SJSA1 (cell line): ENCODE results near the gene UTS2R. TPM values are rescaled to one million over a fixed set of nuclear protein-coding genes. Genes with fewer than 3 reads are reported as not detected.

Source experiments
- DNase-seq, 2 experiments: peaks; one replicate each; pipeline ENCODE4 v3.0.0-alpha.2; 2015 to 2020; ENCODE audit warnings: low spot score in 2 of 2, low read depth in 1 of 2
- H3K27ac ChIP-seq: fragments of 250-450 bp; sonication (Bioruptor Pico); 2 replicates; pipeline ENCODE4 v1.5.1; 2020; ENCODE audit warnings: mild to moderate bottlenecking, moderate library complexity
- H3K27me3 ChIP-seq: fragments of 250-450 bp; sonication (Bioruptor Pico); replicated peaks from 2 replicates; pipeline ENCODE4 v1.5.1; 2020; ENCODE audit warnings: mild to moderate bottlenecking, moderate library complexity
- H3K36me3 ChIP-seq: fragments of 250-450 bp; sonication (Bioruptor Pico); 2 replicates; pipeline ENCODE4 v1.5.1; 2020; ENCODE audit warnings: mild to moderate bottlenecking
- H3K4me1 ChIP-seq: fragments of 250-450 bp; sonication (Bioruptor Pico); replicated peaks from 2 replicates; pipeline ENCODE4 v1.6.1; 2021; ENCODE audit warnings: mild to moderate bottlenecking
- H3K4me3 ChIP-seq: fragments of 250-450 bp; sonication (Bioruptor Pico); 2 replicates; pipeline ENCODE4 v1.5.1; 2020; ENCODE audit warnings: mild to moderate bottlenecking
- H3K9me3 ChIP-seq: fragments of 250-450 bp; sonication (Bioruptor Pico); replicated peaks from 2 replicates; pipeline ENCODE4 v1.5.1; 2020; ENCODE audit warnings: mild to moderate bottlenecking
- total RNA-seq: library from RNA; depleted of rRNA; stranded (reverse); fragments of >200 nt; shearing (Covaris generic); gene quantifications from 2 replicates; pipeline ENCODE4 v1.2.3, GENCODE V29; 2014; rRNA removed

Gene UTS2R
- 0.18 TPM in 1 of 2 replicates, not detected in the other for total RNA-seq

- H3K36me3 ChIP-seq = no peaks in the 10 kb centered on the region
- H3K27ac ChIP-seq = no peak within 1 kb of the TSS
- H3K9me3 ChIP-seq = no peaks in the 10 kb centered on the region
- no peak within 1 kb of the TSS for H3K4me3 ChIP-seq
- H3K4me1 ChIP-seq = peaks cover 21% of the 10 kb centered on the region
- no peak for DNase-seq
- peaks cover 56% of the 10 kb centered on the region for H3K27me3 ChIP-seq
Measured at GRCh38 chr17:82371333-82372248, at the start of gene UTS2R. Gene UTS2R, plus strand, starts transcription at chr17:82371765. Its CDS starts 2,560 bp downstream, at chr17:82374325.

GRCh38 chr17:82321947-82322466, 49.6 kb upstream of the UTS2R start:
- Histone ChIP-seq H3K27me3 (peaks cover 10% of the 10 kb centered on the region; the same call in 1 of the 2 replicates), H3K36me3 (0 out of 2 replicates have a peak, but pooled peaks cover 4% of the 10 kb centered on the region), H3K27ac (no peak overlapping the region), H3K4me1 (peaks cover 8% of the 10 kb centered on the region), H3K9me3 (peaks cover 10% of the 10 kb centered on the region), H3K4me3 (no peak overlapping the region)
- no peak for DNase-seq

GRCh38 chr17:82322526-82323453, 48.8 kb upstream of the UTS2R start:
- H3K27ac ChIP-seq = no peak overlapping the region
- no peak overlapping the region for H3K4me3 ChIP-seq
- H3K27me3 ChIP-seq = peaks cover 10% of the 10 kb centered on the region; the same call in 1 of the 2 replicates
- DNase-seq = no peak
- H3K4me1 ChIP-seq = peaks cover 8% of the 10 kb centered on the region
- peaks cover 10% of the 10 kb centered on the region for H3K9me3 ChIP-seq
- H3K36me3 ChIP-seq = 0 out of 2 replicates have a peak, but pooled peaks cover 4% of the 10 kb centered on the region

- H3K36me3 ChIP-seq = 0 out of 2 replicates have a peak, but pooled peaks cover 4% of the 10 kb centered on the region
- peaks cover 10% of the 10 kb centered on the region; the same call in 1 of the 2 replicates for H3K27me3 ChIP-seq
- H3K4me3 ChIP-seq = no peak overlapping the region
- DNase-seq = no peak
- H3K4me1 ChIP-seq = peaks cover 8% of the 10 kb centered on the region
- no peak overlapping the region for H3K27ac ChIP-seq
- H3K9me3 ChIP-seq = peaks cover 10% of the 10 kb centered on the region
Measured at GRCh38 chr17:82323514-82324234, 47.9 kb upstream of the UTS2R start.

GRCh38 chr17:82324566-82325285, 46.8 kb upstream of the UTS2R start:
- peaks cover 10% of the 10 kb centered on the region; the same call in 1 of the 2 replicates for H3K27me3 ChIP-seq
- peaks cover 8% of the 10 kb centered on the region for H3K4me1 ChIP-seq
- H3K36me3 ChIP-seq = 0 out of 2 replicates have a peak, but pooled peaks cover 4% of the 10 kb centered on the region
- DNase-seq = no peak
- H3K4me3 ChIP-seq = no peak overlapping the region
- H3K9me3 ChIP-seq = peaks cover 5% of the 10 kb centered on the region
- H3K27ac ChIP-seq = no peak overlapping the region

GRCh38 chr17:82325286-82326180, 46.0 kb upstream of the UTS2R start:
- DNase-seq = no peak
- Histone ChIP-seq H3K27me3 (peaks cover 10% of the 10 kb centered on the region; the same call in 1 of the 2 replicates), H3K4me1 (peaks cover 15% of the 10 kb centered on the region), H3K9me3 (no peaks in the 10 kb centered on the region), H3K36me3 (0 out of 2 replicates have a peak, but pooled peaks cover 4% of the 10 kb centered on the region), H3K27ac (no peak overlapping the region), H3K4me3 (no peak overlapping the region)

DNA sequence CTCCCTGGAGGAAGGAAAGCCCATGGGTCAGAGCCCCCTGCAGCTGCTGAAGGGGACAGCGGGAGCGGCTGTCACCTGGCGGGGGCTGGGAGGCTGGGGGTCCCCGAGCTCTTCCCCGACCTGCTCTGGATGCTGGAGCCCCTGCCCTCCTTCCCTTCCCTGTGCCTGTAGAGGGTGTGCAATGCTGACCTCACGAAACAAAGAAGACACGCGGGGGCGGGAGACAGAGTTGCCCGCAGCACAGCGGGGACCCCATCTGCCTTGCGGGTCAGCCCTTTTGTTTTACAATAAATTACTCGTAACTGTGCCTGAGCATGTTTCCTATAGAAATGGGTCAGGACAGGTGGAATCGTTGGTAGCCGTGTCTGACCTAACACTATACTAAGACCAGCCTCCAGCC, 44.3 kb upstream of the UTS2R start:
- no peak for DNase-seq
- no peaks in the 10 kb centered on the region for H3K36me3 ChIP-seq
- no peak overlapping the region for H3K27ac ChIP-seq
- H3K27me3 ChIP-seq = no peaks in the 10 kb centered on the region
- peaks cover 12% of the 10 kb centered on the region for H3K4me1 ChIP-seq
- no peak overlapping the region for H3K4me3 ChIP-seq
- H3K9me3 ChIP-seq = no peaks in the 10 kb centered on the region

- no peaks in the 10 kb centered on the region for H3K27me3 ChIP-seq
- no peak overlapping the region for H3K27ac ChIP-seq
- H3K4me3 ChIP-seq = no peak overlapping the region
- H3K9me3 ChIP-seq = no peaks in the 10 kb centered on the region
- DNase-seq = no peak
- H3K4me1 ChIP-seq = peaks cover 16% of the 10 kb centered on the region
- no peaks in the 10 kb centered on the region for H3K36me3 ChIP-seq
Measured at GRCh38 chr17:82327757-82328140, 43.8 kb upstream of the UTS2R start.

- H3K9me3 ChIP-seq = no peaks in the 10 kb centered on the region
- H3K36me3 ChIP-seq = no peaks in the 10 kb centered on the region
- H3K27me3 ChIP-seq = peaks cover 4% of the 10 kb centered on the region
- H3K27ac ChIP-seq = no peak overlapping the region
- no peak for DNase-seq
- peaks cover 22% of the 10 kb centered on the region for H3K4me1 ChIP-seq
- H3K4me3 ChIP-seq = no peak overlapping the region
Measured at GRCh38 chr17:82328141-82328993, 43.2 kb upstream of the UTS2R start.

DNA sequence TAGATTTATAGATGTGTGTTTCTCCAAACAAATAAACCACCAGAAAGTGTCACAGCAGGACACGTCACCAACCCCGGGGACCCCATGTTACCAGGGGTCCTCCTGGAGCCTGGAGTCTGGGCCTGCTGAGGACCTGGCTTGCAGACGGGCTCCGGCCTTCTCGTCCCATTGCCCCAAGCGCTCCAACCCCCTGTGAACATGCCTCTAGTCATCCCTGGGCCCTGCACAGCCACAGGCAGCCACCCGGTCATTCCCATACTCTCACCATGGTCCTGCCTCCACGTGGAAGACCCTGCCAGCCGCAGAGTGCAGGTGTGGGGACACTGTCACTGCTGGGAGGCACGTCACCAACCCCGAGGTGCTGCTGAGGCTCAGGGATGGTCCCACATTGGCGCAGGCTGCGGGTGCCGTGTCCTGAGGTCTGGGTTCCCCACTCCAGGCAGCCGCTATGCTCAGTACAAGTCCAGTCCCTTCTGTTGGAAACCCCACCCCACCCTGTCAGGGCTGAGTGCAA, 42.5 kb upstream of the UTS2R start:
- Histone ChIP-seq H3K4me1 (peaks cover 29% of the 10 kb centered on the region), H3K27me3 (peaks cover 4% of the 10 kb centered on the region), H3K36me3 (no peaks in the 10 kb centered on the region), H3K9me3 (no peaks in the 10 kb centered on the region), H3K27ac (no peak overlapping the region), H3K4me3 (no peak overlapping the region)
- no peak for DNase-seq
